Right renal pelvis (tissue), 4 donors: ENCODE data around the gene MAP3K7. TPM values are rescaled to one million over a fixed set of nuclear protein-coding genes. Genes with fewer than 3 reads are reported as not detected.

ENCODE experiments used
- DNase-seq, 4 donors: peaks; one replicate each; pipeline ENCODE4 v3.0.0-alpha.2; 2013; ENCODE audit warnings: low read depth in 4 of 4, low spot score in 3 of 4, missing footprints in 1 of 4
- polyA plus RNA-seq, 4 donors: library from polyadenylated mRNA; unstranded; fragments of 120-200 nt; gene quantifications; one replicate each; pipeline ENCODE4 v1.2.1, GENCODE V29; 2013; ENCODE audit not compliant: insufficient read length in 4 of 4

The MAP3K7 gene
- polyA plus RNA-seq, 4 donors: 47.2 to 58.9 (median 56.8) TPM

GRCh38 chr6:90533615-90534336 is 53.1 kb downstream of the MAP3K7 start:
- DNase-seq: no peak

GRCh38 chr6:90530882-90531281 is 56.0 kb downstream of the MAP3K7 start:
- DNase-seq: no peak

- no peak for DNase-seq
Observed at GRCh38 chr6:90525421-90525820, 61.5 kb downstream of the MAP3K7 start.

- no peak for DNase-seq
Observed at GRCh38 chr6:90523779-90524310, 63.0 kb downstream of the MAP3K7 start.

- DNase-seq: no peak
Observed at GRCh38 chr6:90521955-90522354, 64.9 kb downstream of the MAP3K7 start.

DNA sequence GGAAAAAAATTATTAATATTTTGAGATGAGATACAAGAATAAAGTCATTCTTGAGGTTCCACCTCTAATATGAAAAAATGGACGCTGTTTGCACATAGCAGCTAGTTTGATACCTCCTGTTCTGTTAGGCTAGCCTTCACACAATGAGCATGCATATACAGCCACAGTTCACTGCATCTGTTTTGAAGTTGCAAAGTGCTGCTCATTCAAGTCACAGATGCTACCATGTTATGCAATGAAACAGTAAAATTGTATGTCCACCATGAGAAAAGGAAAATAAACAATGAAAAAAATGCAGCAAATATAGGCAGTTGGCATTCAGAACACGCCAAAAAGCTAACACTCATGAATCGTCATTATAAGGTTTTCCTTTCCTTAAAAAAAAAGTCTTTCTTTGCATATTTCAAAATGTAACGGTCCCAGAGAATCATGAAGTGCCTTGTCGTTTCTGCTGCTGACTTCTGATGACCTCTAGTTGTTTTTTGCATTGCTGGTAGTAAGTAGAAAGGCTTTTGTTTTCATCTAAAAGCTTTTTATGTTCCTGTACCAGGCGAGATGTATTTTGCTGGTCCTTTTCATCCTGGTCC is 70.7 kb downstream of the MAP3K7 start:
- no peak for DNase-seq

DNA sequence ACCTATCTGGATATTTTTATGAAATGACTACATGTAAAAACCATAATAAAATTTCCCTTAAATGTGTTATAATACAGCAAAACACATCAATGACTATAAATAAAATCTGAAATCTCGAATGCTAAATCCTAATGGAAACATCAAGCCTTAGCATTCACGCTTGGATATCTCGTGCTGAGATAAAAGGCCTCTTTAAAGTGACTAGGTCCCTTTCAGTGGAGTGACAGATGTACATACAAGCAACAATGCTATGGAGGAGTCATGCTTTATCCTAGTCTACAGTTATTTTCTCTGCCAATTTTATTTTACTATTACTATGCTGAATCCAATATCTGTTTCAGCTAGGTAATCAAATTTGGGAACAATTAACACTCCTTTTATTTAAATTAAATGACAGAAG is 72.4 kb downstream of the MAP3K7 start:
- DNase-seq: no peak

DNA sequence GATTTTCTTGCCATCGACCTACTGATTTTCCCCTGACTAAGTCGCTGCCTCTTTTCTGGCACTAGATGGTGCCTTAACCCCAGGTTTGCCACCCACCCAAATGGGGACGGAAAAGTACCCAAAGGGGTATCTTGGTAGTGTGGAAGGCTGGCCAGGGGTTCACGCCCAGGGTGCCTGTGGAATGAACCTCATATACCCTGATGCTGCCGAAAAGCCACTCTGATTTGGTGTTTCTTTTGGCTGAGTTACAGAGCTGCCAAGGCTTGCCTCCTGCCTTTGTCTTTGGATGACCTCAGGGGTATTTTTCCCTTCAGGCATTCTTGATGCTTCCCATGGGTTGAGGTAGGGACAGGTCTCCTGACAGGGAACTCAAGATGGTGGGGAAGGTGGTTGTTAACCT is 78.1 kb downstream of the MAP3K7 start:
- DNase-seq: no peak

- DNase-seq: no peak
Observed at GRCh38 chr6:90502866-90503407, 83.9 kb downstream of the MAP3K7 start.

DNA sequence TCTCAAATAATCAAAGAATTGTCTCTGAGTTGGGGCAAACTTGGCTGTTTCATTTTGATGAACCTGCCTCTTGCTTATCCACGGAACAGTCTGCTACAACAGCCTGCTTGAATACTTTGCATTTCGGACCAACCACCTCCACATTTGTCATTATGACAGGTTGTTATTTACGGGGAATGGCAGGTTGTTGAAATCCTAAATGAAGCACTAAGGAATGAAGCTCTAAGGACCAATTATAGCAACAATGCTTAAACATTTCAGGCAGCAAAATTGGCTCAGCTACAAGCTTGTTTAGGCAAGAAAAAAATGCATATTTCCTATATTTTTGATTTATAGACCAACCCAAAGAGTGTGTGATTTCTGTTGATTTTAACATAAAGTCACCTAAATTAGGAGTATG is 84.5 kb downstream of the MAP3K7 start:
- no peak for DNase-seq

- DNase-seq: no peak
Observed at GRCh38 chr6:90500458-90500857, 86.4 kb downstream of the MAP3K7 start.

GRCh38 chr6:90497411-90497810 is 89.5 kb downstream of the MAP3K7 start:
- DNase-seq: no peak

DNA sequence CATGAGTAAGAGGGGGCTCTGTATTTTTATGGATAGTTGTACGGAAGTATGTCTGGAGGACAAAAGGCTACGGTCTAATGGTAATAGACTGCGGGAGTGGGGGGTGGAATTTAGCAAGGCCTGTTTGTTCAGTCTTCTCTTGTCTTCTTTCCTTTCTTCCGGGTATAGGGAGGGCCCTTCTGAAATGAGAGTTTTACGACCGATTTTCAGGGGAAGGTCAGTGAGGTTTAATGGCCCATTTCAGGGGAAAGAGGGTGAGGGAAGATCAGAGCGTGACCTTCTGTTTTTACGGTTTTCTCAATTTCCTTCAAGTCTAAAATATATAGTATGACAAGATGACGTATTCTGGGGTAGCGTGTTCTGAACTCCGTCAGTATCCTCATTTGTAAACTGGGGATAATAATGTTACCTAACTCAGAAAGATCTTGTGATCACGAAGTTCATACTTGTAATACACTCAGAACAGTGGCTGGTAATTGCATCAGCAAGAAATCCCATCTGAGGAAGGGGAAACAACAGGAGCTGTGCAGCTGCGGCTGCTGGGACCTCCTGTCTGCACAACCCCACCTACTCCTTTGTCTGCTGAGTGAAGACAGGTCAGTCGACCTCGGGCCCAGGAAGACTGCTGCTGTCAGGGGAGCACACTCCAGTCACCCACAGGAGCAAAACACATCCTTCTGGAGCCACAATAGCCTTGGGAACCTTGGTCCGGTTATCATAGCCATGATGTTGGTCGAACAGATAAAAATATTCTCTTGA is 90.4 kb downstream of the MAP3K7 start:
- DNase-seq: peak in 3 of 4 donors; percentile 33 to 58 (median 51)

DNA sequence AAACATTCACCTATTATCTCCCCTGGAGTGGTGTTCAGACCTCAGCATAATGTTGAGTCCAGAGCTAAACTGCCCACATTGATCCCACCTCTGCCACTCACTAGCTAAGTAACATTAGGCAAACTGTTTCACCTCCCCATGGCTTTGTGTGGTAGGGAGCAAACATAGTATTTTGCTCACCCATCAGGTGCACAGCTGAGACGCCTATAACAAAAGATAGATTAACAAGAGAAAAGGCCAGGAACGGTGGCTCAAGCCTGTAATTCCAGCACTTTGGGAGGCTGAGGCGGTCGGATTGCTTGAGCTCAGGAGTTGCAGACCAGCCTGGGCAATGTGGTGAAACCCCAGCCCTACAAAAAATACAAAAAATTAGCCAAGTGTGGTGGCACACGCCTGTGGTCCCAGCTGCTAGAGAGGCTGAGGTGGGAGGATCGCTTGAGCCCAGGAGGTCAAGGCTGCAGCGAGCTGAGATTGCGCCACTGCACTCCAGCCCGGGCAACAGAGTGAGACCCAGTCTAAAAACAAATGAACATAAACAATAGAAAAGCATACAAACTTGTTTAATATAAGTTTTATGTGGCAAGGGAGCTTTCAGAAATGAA is 91.6 kb downstream of the MAP3K7 start:
- no peak for DNase-seq

- DNase-seq: peak in 1 of 4 donors; percentile 10
Observed at GRCh38 chr6:90494067-90494780, 92.6 kb downstream of the MAP3K7 start.

GRCh38 chr6:90493332-90493731 is 93.5 kb downstream of the MAP3K7 start:
- no peak for DNase-seq

DNA sequence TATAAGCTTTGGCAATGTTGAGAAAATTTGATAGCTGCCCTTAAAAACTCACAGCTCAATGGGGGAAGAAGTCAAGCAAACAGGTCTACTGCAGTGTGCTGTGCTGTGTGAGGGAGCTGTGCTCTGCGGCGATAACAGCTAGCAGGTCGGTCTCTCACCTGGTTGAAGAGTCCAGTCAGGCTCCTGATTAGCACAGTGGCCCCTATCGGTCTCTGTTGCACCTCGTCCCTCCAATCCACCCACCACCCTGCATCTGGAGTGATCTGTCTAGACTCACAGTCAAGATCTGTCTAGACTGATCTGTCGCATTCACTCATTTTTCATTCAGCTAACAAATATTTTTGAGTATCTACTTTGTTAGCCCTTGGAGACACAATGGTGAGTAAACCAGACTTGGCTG is 94.1 kb downstream of the MAP3K7 start:
- no peak for DNase-seq

DNA sequence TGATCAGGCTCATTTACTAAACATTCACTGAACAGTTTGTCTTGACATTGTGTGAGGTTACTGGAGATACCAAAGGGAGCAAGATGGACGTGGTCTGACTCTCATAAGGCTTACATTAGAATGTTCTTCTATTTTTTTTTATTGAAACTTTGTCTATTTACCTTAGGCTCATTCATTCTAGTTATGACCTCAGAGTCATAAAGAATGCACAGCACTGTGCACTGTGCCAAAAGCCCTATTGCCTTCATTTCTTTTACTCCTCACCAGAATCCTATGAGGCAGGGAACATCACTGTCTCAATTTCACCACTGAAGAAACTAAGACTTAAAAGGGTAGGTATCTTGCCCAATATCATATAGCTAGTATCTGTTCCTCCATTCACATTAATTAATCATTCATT is 94.5 kb downstream of the MAP3K7 start:
- no peak for DNase-seq

DNA sequence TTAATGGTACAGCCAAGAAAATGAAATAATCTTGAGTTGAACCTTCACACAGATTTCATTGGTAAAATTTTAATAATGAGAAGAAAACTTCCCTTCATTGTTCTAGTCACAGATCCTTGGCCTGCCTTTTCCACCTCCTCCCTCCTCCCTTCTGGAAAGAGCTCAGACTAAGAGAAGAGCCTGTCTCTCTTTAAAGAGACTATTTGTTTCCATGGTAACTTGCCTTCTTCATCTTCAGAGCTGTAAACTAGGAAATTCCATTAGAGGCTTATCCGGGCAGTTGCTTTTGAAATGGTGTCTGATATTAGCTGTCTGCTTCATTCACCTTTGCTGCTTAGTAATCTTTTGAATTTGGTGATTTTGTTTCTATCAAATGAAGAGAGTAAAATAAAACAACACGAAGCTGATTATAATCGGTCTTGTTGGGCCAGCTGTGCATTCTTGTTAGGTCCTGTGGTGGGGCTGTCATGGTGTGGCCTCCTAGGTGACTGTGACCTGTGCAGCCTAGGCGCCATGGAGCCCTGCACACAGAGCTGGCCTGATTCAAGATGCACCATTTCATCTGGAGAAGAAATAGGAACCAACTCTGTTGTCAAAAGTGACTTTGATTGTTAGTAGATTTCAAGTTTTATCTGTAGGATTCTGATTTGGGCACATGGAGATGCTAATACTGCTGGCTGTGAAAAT is 96.7 kb downstream of the MAP3K7 start:
- DNase-seq: no peak

GRCh38 chr6:90488816-90489215 is 98.1 kb downstream of the MAP3K7 start:
- DNase-seq: no peak
